SU-DHL-6 (cell line): ENCODE data around the gene EDA.

Experiments
- H2AFZ ChIP-seq: fragments of 200-600 bp; sonication (generic); 2 replicates; pipeline ENCODE4 v1.6.1; 2014; ENCODE audit warnings: low read depth, mild to moderate bottlenecking, moderate library complexity, mixed read lengths, antibody characterized with exemption, low read length; ENCODE audit not compliant: severe bottlenecking
- H3F3A ChIP-seq: fragments of 200-600 bp; shearing (Covaris generic); 2 replicates; pipeline ENCODE4 v1.6.0; 2016; ENCODE audit warnings: antibody characterized with exemption, mild to moderate bottlenecking; ENCODE audit not compliant: insufficient read depth
- H3K27ac ChIP-seq: fragments of 200-600 bp; sonication (generic); 2 replicates; pipeline ENCODE4 v1.5.1; 2016; ENCODE audit warnings: low read depth, mild to moderate bottlenecking, low read length, moderate library complexity, mixed read lengths
- H3K27me3 ChIP-seq: fragments of 200-600 bp; sonication (generic), shearing (Covaris generic); 2 replicates; pipeline ENCODE4 v1.6.0; 2014; ENCODE audit warnings: mild to moderate bottlenecking, low read length
- H3K36me3 ChIP-seq: fragments of 200-600 bp; sonication (generic); 2 replicates; pipeline ENCODE4 v1.6.1; 2014; ENCODE audit warnings: mild to moderate bottlenecking, low read length, mixed read lengths
- H3K4me2 ChIP-seq: fragments of 300-600, 200-600 bp; shearing (Covaris generic), sonication (generic); 2 replicates; pipeline ENCODE4 v1.6.0; 2014; ENCODE audit warnings: low read length, low read depth, mild to moderate bottlenecking; ENCODE audit not compliant: poor library complexity, severe bottlenecking
- H3K4me3 ChIP-seq: fragments of 200-600 bp; sonication (generic); 2 replicates; pipeline ENCODE4 v1.5.1; 2014; ENCODE audit warnings: antibody characterized with exemption, low read length, mild to moderate bottlenecking, mixed read lengths; ENCODE audit not compliant: insufficient read depth, poor library complexity, severe bottlenecking
- H3K79me2 ChIP-seq: fragments of 200-600 bp; sonication (generic); 2 replicates; pipeline ENCODE4 v1.6.1; 2014; ENCODE audit warnings: mild to moderate bottlenecking, low read length, moderate library complexity; ENCODE audit not compliant: insufficient read depth
- H3K9ac ChIP-seq: fragments of 200-600 bp; sonication (generic); 2 replicates; pipeline ENCODE4 v1.7.0; 2014; ENCODE audit warnings: mild to moderate bottlenecking, low read length
- H3K9me2 ChIP-seq: fragments of 200-600 bp; sonication (generic); replicated peaks from 2 replicates; pipeline ENCODE4 v1.6.1; 2014; ENCODE audit warnings: low read length; ENCODE audit not compliant: insufficient read depth
- H3K9me3 ChIP-seq: fragments of 200-600 bp; sonication (generic); 2 replicates; pipeline ENCODE4 v1.6.1; 2014; ENCODE audit warnings: low read length, mixed read lengths; ENCODE audit not compliant: insufficient read depth
- H4K20me1 ChIP-seq: fragments of 200-600 bp; sonication (generic); 2 replicates; pipeline ENCODE4 v1.6.1; 2014; ENCODE audit warnings: low read depth, mild to moderate bottlenecking, antibody characterized with exemption, low read length, moderate library complexity, mixed read lengths
- EZH2phosphoT487 ChIP-seq: fragments of 200-600 bp; sonication (generic), shearing (Covaris generic); conservative IDR thresholded peaks from 2 replicates; pipeline ENCODE4 v1.6.1; 2018; ENCODE audit warnings: mild to moderate bottlenecking, antibody characterized with exemption, low read length, moderate library complexity, mixed read lengths
- TF ChIP-seq, protein P1 (sequence below): fragments of 200-600 bp; sonication (generic); IDR thresholded peaks from one replicate; pipeline ENCODE4 v1.5.1; 2017; ENCODE audit warnings: antibody characterized with exemption, mild to moderate bottlenecking, low read length, moderate library complexity; ENCODE audit not compliant: insufficient read depth, poor library complexity, severe bottlenecking

EDA gene

DNA sequence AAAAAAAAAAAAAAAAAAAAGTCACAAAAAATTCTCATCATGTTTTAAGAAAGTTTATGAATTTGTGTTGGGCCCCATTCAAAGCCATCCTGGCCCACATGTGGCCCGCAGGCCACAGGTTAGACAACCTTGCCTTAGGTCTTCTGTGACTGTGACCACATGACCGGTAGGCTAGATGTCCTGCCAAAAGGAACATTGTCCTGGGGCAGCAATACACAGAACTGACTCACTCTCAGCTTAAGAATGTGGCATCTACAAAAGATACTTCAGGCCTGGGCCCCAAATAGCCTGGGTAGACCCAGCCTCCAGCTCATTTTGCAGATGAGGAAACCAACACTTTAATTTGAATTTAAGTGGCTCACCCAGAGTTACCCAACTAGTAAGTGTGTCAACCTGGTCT lies 423.8 kb downstream of the EDA start:
- no peaks in the 10 kb centered on the region for H3F3A ChIP-seq
- no peaks in the 10 kb centered on the region for H3K9me2 ChIP-seq
- H3K27ac ChIP-seq = no peak overlapping the region
- no peak for TF ChIP-seq EZH2phosphoT487
- TF ChIP-seq, protein P1, sequence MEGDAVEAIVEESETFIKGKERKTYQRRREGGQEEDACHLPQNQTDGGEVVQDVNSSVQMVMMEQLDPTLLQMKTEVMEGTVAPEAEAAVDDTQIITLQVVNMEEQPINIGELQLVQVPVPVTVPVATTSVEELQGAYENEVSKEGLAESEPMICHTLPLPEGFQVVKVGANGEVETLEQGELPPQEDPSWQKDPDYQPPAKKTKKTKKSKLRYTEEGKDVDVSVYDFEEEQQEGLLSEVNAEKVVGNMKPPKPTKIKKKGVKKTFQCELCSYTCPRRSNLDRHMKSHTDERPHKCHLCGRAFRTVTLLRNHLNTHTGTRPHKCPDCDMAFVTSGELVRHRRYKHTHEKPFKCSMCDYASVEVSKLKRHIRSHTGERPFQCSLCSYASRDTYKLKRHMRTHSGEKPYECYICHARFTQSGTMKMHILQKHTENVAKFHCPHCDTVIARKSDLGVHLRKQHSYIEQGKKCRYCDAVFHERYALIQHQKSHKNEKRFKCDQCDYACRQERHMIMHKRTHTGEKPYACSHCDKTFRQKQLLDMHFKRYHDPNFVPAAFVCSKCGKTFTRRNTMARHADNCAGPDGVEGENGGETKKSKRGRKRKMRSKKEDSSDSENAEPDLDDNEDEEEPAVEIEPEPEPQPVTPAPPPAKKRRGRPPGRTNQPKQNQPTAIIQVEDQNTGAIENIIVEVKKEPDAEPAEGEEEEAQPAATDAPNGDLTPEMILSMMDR = no peak
- no peaks in the 10 kb centered on the region for H3K9me3 ChIP-seq
- H3K4me2 ChIP-seq = no peak overlapping the region
- no peaks in the 10 kb centered on the region for H3K36me3 ChIP-seq
- H2AFZ ChIP-seq = no peak overlapping the region
- H3K9ac ChIP-seq = no peak overlapping the region
- H4K20me1 ChIP-seq = no peaks in the 10 kb centered on the region
- no peaks in the 10 kb centered on the region for H3K27me3 ChIP-seq
- H3K4me3 ChIP-seq = no peak overlapping the region
- H3K79me2 ChIP-seq = no peaks in the 10 kb centered on the region

DNA sequence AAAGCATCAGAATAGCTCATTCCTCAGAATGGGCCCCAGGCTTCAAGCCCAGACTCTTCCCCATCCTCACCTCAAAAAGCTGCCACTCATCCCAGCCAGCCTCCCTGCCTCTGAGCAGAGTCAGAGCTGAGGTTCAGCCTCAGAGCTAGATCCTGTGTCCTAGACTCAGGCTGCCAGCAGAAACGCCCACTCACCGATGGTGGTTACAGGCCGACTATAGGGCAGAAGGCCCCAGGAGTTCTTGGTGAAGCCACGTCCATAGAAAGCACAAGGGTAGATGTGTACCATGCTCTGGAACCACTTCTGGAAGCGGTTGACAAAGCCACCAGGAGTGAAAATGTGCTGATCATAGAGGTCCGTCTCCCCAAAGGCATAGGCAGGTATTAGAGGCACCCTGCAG lies 426.1 kb downstream of the EDA start:
- Histone ChIP-seq H4K20me1 (no peaks in the 10 kb centered on the region), H3K9ac (no peak overlapping the region), H3K27me3 (no peaks in the 10 kb centered on the region), H3F3A (no peaks in the 10 kb centered on the region), H3K9me3 (no peaks in the 10 kb centered on the region), H3K9me2 (no peaks in the 10 kb centered on the region), H2AFZ (no peak overlapping the region), H3K4me2 (no peak overlapping the region), H3K4me3 (no peak overlapping the region), H3K79me2 (no peaks in the 10 kb centered on the region), H3K27ac (no peak overlapping the region), H3K36me3 (no peaks in the 10 kb centered on the region)
- TF ChIP-seq EZH2phosphoT487 = no peak
- TF ChIP-seq, protein P1 = no peak

DNA sequence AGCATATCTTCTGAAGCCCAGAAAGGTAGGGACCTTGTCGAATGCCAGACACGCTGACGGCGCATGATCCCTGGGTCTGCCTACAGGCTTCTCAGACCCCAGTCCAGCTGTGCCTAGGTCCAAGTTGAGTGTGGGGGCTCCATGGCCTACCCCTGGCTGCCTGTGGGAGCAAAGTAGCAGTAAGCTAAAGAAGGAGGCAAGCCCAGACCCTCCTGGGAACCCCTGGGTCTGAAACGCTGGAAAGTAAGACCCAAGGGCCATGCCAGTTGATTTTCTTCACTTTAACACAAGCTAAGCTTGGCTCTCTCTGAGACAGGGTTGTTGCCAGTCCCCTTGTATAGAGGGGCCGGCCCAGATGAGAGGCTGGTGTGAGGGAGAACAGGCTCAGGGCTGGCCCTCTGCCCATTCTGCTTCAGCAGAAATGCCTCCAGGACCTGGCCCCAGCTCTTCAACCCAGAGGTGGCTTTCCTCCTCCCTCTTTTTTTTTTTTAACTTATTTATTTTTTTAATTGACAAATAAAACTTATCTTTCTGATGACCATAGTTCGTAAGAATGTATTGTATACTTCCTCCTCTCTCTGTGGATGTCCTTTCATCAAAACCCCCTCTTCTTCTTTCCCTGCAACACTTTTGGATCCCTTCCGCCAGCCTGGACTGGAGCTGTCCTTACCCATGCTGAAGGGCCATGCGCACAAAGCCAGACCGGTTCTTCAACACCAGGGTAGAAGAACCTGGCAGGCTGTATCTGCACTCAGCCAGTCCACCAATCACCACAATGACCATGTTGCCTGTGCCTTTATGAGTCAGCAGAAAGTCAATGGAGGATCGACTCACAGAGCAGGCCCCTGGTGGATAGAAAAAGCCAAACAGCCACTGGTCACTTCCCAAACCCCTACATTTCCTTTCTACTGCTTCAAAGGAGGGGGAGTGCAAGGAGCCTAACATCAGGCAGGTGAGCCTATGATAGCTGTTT lies 426.8 kb downstream of the EDA start:
- H3K36me3 ChIP-seq = no peaks in the 10 kb centered on the region
- H3K27me3 ChIP-seq = no peaks in the 10 kb centered on the region
- H3F3A ChIP-seq = no peaks in the 10 kb centered on the region
- no peak overlapping the region for H3K4me2 ChIP-seq
- no peaks in the 10 kb centered on the region for H3K9me3 ChIP-seq
- no peak overlapping the region for H2AFZ ChIP-seq
- H3K79me2 ChIP-seq = no peaks in the 10 kb centered on the region
- no peak for TF ChIP-seq EZH2phosphoT487
- TF ChIP-seq, protein P1 = no peak
- H3K4me3 ChIP-seq = no peak overlapping the region
- H3K9ac ChIP-seq = no peak overlapping the region
- no peak overlapping the region for H3K27ac ChIP-seq
- H3K9me2 ChIP-seq = no peaks in the 10 kb centered on the region
- no peaks in the 10 kb centered on the region for H4K20me1 ChIP-seq
